Panc1 (cell line): Measurements from ENCODE around the gene CHCHD3.

Source experiments
- POLR2AphosphoS5 ChIP-seq: IDR thresholded peaks from 2 replicates; pipeline ENCODE4 v1.6.1; 2012; ENCODE audit warnings: mild to moderate bottlenecking, low read depth, low read length, moderate library complexity
- SIN3A ChIP-seq: IDR thresholded peaks from 2 replicates; pipeline ENCODE4 v1.6.1; 2012; ENCODE audit warnings: low read depth, mild to moderate bottlenecking, low read length, moderate library complexity, borderline replicate concordance; ENCODE audit not compliant: insufficient read depth
- TCF7L2 ChIP-seq: IDR thresholded peaks from 2 replicates; pipeline ENCODE4 v1.6.1; 2011; ENCODE audit warnings: mild to moderate bottlenecking, low read depth, low read length, inconsistent platforms
- TF ChIP-seq, protein P1 (sequence below): fragments of 450-650 bp; IDR thresholded peaks from 2 replicates; pipeline ENCODE4 v1.5.1; 2017; ENCODE audit warnings: mild to moderate bottlenecking
- TF ChIP-seq, protein P2 (sequence below), 2 experiments: IDR thresholded peaks; 2 replicates each; pipeline ENCODE4 v1.6.1; 2011 to 2012; ENCODE audit warnings: low read depth in 2 of 2, control low read depth in 1 of 2, low read length in 1 of 2, mild to moderate bottlenecking in 1 of 2, moderate library complexity in 1 of 2; ENCODE audit not compliant: insufficient read depth in 1 of 2

DNA sequence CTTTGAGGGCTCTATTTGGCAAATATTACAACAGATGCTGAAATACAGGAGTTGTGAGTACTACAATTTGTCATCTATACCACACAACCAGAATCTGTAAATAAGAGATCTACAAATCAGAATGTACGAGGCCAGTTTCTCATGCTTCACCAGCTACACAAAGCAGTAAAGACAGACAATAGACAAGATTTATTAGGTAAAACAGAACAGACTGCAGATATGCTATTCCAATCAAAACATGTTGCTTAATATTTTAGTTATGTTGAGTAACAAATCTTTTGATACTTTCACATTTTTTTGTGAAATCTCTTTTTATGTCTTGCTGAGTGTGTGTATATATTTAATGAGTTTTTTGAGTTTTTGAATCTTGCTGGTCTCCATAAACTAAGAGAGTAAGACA lies 109.1 kb downstream of the CHCHD3 start:
- TF ChIP-seq, protein P1, sequence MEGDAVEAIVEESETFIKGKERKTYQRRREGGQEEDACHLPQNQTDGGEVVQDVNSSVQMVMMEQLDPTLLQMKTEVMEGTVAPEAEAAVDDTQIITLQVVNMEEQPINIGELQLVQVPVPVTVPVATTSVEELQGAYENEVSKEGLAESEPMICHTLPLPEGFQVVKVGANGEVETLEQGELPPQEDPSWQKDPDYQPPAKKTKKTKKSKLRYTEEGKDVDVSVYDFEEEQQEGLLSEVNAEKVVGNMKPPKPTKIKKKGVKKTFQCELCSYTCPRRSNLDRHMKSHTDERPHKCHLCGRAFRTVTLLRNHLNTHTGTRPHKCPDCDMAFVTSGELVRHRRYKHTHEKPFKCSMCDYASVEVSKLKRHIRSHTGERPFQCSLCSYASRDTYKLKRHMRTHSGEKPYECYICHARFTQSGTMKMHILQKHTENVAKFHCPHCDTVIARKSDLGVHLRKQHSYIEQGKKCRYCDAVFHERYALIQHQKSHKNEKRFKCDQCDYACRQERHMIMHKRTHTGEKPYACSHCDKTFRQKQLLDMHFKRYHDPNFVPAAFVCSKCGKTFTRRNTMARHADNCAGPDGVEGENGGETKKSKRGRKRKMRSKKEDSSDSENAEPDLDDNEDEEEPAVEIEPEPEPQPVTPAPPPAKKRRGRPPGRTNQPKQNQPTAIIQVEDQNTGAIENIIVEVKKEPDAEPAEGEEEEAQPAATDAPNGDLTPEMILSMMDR = no peak
- TF ChIP-seq SIN3A = no peak
- TF ChIP-seq, protein P2, sequence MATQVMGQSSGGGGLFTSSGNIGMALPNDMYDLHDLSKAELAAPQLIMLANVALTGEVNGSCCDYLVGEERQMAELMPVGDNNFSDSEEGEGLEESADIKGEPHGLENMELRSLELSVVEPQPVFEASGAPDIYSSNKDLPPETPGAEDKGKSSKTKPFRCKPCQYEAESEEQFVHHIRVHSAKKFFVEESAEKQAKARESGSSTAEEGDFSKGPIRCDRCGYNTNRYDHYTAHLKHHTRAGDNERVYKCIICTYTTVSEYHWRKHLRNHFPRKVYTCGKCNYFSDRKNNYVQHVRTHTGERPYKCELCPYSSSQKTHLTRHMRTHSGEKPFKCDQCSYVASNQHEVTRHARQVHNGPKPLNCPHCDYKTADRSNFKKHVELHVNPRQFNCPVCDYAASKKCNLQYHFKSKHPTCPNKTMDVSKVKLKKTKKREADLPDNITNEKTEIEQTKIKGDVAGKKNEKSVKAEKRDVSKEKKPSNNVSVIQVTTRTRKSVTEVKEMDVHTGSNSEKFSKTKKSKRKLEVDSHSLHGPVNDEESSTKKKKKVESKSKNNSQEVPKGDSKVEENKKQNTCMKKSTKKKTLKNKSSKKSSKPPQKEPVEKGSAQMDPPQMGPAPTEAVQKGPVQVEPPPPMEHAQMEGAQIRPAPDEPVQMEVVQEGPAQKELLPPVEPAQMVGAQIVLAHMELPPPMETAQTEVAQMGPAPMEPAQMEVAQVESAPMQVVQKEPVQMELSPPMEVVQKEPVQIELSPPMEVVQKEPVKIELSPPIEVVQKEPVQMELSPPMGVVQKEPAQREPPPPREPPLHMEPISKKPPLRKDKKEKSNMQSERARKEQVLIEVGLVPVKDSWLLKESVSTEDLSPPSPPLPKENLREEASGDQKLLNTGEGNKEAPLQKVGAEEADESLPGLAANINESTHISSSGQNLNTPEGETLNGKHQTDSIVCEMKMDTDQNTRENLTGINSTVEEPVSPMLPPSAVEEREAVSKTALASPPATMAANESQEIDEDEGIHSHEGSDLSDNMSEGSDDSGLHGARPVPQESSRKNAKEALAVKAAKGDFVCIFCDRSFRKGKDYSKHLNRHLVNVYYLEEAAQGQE (IDR thresholded peaks at IDR 0.05; ENCODE audit: insufficient read depth in 1 of 2, low read depth in 2 of 2, low read length in 1 of 2) = no peak
- TF ChIP-seq POLR2AphosphoS5 = no peak
- TF ChIP-seq TCF7L2 = no peak
